ENCODE results near the gene PSMG3.

GRCh38 chr7:1591876-1592275, 22.0 kb upstream of the PSMG3 start:
- TF ChIP-seq EP300 (IDR thresholded peaks at IDR 0.05) = no peak
- TF ChIP-seq POLR2A (IDR thresholded peaks at IDR 0.05) = no peak
- no peak for TF ChIP-seq CTCF (IDR thresholded peaks at IDR 0.05)
- TF ChIP-seq POLR2AphosphoS5 (IDR thresholded peaks at IDR 0.05) = no peak
